GM18508 (cell line): Measurements from ENCODE around the gene HIF1A.

ENCODE experiments used
- ATAC-seq: cut with Tn5 transposase; IDR thresholded peaks from one replicate; pipeline ENCODE4 v1.9.1; 2021; ENCODE audit warnings: moderate number of reproducible peaks; ENCODE audit not compliant: insufficient read depth, unreplicated experiment

Gene HIF1A

GRCh38 chr14:61766151-61766550 lies 70.8 kb downstream of the HIF1A start:
- no peak for ATAC-seq

- ATAC-seq = no peak
These were observed 72.9 kb downstream of the HIF1A start for GRCh38 chr14:61768240-61768639.

- no peak for ATAC-seq
These were observed 74.6 kb downstream of the HIF1A start for GRCh38 chr14:61769893-61770292.

DNA sequence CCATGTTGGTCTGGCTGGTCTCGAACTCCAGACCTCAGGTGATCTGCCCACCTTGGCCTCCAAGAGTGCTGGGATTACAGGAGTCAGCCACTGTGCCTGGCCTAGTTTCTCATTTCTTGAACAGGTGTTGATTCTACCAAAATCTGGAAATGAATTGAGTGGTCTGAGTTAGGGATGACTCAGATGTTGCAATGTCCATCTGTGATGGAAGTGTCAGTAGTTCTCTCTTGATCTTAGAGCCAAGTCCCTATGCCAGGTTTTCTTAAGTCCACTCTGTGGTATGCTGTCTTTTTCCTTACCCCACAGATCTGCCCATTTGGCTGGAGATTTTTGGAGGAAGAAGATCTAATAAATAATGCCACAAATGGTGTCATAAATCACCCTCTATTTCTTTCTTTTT lies 79.5 kb downstream of the HIF1A start:
- no peak for ATAC-seq

- ATAC-seq = no peak
These were observed 84.8 kb downstream of the HIF1A start for GRCh38 chr14:61780125-61780524.

GRCh38 chr14:61797309-61797708 lies 102.0 kb downstream of the HIF1A start:
- ATAC-seq = no peak
